DMS153 treated with DMSO at 0.1 percent for 48 hours (cell line): ENCODE measurements around the gene NACC1.
A peak's percentile ranks its signal among the peaks of the same experiment; 100 is the strongest.
"Not testable (repeated sequence)": the region's sequence is repeated elsewhere in the genome, so short reads cannot be mapped to it uniquely, and the experiment has no call there.

Experiments
- DNase-seq: peaks from one replicate; lab custom pipeline; 2025; ENCODE audit not compliant: unreplicated experiment; lab: John Stamatoyannopoulos, UW

The NACC1 gene

GRCh38 chr19:13160557-13160956 lies 42.5 kb downstream of the NACC1 start:
- no peak for DNase-seq

DNA sequence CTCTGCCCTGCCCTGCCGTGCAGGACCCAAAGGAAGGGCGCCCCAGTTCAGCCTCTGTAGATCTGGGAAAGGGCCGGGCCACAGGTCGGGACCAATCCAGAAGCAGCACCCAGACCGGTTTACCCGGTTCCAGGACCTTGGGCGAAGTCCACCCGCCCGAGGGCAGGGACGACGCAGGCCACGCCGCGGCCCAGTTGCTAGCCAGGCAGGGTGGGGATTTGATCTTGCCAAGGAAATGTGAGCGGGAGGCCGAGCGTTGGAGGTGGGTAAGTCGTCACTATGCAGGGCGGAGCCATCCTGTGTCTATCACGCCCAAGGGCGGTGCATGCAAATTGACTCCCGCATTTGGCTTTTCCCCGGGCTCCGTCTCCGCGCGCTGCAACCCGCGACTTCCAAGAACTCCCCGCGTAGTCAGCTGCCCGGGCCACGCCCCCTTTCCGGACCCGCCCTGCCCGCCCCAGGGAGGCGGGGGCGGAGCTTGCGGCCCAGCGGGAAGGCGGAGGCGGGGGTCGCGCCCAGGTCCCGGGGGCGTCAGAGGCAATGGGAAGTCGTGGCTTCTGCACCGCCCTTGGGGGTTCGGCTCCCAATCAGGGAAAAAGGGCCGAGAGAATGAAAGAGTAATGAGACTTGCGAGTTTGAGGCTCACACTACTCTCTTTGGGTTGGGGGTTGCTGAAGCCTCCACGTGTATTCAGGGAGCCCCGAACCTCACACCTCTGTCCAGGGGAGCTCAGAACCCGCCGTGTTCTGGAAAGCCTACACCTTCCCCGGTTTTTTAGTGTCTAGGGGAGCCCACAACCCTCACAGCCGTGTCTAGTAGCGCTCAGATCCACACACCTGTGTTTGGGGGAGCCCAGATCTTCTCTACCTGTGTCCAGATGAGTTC lies 44.9 kb downstream of the NACC1 start:
- peak; percentile 93 for DNase-seq

- DNase-seq: peak; percentile 71
Observed at GRCh38 chr19:13163609-13164342, 45.7 kb downstream of the NACC1 start.

DNA sequence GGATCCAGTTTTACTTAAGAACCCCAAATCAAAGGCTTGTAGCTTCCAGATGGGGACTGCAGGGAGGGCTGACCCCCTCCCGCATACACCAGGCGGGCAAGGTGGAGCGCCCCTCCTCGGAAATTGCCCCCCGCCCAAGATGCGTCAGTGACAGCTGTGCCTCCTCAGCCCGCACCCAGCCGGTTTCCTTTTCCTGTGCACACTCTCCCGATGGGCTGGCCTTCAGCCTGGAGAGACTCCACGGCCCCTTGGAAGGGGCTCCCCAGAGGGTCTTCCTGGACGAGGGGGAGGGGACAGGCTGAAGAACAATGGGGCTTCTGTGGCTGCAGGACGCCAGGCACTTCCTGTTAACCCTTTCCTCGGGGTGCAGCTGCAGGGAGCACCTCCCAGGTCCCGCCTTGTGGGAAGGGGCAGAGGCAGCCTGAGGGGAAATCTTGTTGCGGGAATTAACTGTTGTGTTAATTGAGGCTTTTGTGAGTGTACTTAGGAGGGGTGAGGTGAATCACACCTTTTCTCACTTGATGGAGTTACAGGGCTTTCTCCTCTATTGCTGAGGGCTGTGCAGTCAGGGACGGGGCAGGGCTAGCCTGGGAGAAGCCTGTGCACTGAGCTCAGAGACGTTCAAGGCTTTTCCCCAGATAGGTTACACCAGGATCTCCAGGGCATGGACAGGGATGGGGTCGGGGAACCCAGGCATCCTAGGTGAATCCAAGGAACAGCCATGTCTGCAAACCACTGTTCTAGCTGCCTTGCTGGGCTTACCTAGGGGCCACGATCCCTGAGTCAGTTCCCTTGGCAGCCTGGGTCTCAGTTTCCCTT lies 46.5 kb downstream of the NACC1 start:
- DNase-seq: peak; percentile 58

DNA sequence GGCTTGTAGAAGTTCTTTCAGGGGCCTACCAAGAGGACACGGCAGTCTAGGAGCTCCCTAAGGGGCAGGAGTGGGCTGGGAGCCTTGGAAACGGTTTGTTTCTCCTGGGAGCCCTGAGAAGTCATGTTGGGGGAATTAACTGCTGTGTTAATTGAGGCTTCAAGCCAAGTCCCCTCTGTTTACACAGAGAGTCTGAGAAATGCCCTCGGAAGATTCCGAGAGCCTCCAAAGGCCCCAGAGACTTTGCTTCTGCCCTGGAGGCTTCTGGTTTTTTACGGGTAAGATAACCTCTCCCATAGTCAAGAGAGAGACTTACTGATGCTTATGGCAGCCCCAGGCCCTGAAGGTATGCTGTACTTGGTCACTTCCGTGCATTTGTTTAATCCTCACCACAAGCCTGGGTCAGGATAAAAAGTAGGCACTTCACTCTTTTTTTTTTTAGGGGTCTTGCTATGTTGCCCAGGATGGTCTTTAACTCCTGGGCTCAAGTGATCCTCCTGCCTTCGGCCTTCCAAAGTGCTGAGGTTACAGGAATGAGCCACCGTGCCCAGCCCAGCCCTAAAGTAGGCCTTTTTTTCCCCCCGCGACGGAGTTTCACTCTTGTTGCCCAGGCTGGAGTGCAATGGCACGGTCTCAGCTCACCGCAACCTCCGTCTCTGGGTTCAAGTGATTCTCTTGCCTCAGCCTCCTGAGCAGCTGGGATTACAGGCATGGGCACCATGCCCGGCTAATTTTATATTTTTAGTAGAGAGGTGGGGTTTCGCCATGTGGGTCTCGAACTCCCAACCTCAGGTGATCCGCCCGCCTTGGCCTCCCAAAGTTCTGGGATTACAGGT lies 47.3 kb downstream of the NACC1 start:
- no peak for DNase-seq

GRCh38 chr19:13166151-13166550 lies 48.1 kb downstream of the NACC1 start:
- not testable (repeated sequence) for DNase-seq

DNA sequence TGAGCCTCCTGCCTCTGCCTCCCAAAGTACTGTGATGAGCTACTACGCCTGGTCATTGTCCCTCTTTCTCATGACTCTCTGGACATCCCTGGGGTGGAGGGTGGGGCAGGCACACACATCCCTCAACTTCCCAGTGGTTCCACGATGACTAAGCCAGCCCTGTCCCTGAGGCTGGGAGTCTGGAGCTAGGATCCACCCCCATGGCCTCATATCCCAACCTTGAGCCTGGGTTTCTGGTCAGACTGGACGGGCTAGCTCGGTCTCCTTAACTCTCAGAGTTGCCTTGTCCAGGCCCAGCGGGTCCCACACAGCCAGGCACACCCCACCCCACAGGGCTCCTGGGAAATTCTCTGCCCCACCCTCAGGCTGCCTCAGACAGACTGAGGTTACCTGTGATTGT lies 51.7 kb downstream of the NACC1 start:
- DNase-seq: no peak

DNA sequence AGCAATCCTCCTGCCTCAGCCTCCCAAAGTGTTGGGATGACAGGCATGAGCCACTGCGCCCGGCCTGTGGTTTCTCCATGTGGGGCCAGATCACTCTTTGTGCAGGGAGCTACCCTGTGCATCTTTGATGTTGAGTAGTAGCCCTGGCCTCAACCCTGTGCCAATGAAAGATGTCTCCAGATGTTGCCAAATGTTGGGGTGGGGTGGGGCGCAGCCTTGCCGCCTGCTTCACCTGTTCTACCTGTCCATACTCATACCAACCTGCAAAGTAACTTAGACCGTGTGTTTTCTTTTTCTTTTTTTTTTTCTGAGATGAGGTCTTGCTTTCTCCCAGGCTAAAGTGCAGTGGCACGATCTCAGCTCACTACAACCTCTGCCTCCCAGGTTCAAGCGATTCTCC lies 53.1 kb downstream of the NACC1 start:
- DNase-seq: no peak

GRCh38 chr19:13172346-13173138 lies 54.5 kb downstream of the NACC1 start:
- peak; percentile 52 for DNase-seq

- DNase-seq: no peak
Observed at GRCh38 chr19:13173139-13173737, 55.2 kb downstream of the NACC1 start.

DNA sequence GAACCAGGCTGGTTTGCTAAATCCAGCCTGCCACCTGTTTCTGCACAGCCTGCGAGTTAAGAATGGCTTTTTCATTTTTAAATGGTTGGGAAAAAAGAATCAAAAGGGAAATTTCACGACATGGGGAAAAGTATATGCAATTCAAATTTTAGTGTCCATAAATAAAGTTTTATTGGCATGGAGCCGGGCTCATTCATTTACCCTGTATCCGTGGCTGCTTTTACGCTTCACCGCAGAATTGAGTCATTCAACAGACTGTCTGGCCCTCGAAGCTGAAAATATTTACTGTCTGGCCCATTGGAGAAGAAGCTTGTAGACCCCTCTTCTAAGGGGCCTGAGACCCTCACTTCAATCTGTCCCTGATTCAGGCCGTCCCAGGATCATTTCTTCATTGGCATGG lies 58.3 kb downstream of the NACC1 start:
- DNase-seq: no peak

GRCh38 chr19:13177584-13177983 lies 59.5 kb downstream of the NACC1 start:
- DNase-seq: not testable (repeated sequence)

DNA sequence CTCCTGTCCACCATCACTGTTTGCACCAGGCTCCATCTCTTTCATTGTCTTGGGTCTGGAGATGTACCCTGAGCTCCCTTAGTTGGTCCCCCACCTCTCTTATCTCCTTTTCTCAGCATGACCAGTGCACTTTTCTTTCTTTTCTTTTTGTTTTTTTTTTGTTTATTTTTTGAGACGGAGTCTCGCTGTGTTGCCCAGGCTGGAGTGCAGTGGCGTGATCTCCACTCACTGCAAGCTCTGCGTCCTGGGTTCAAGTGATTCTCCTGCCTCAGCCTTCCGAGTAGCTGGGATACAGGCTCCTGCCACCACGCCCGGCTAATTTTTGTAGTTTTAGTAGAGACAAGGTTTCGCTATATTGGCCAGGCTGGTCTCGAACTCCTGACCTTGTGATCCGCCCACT lies 60.2 kb downstream of the NACC1 start:
- DNase-seq: not testable (repeated sequence)

- peak; percentile 6 for DNase-seq
Observed at GRCh38 chr19:13181747-13182388, 63.8 kb downstream of the NACC1 start.

GRCh38 chr19:13184926-13185325 lies 66.9 kb downstream of the NACC1 start:
- not testable (repeated sequence) for DNase-seq

DNA sequence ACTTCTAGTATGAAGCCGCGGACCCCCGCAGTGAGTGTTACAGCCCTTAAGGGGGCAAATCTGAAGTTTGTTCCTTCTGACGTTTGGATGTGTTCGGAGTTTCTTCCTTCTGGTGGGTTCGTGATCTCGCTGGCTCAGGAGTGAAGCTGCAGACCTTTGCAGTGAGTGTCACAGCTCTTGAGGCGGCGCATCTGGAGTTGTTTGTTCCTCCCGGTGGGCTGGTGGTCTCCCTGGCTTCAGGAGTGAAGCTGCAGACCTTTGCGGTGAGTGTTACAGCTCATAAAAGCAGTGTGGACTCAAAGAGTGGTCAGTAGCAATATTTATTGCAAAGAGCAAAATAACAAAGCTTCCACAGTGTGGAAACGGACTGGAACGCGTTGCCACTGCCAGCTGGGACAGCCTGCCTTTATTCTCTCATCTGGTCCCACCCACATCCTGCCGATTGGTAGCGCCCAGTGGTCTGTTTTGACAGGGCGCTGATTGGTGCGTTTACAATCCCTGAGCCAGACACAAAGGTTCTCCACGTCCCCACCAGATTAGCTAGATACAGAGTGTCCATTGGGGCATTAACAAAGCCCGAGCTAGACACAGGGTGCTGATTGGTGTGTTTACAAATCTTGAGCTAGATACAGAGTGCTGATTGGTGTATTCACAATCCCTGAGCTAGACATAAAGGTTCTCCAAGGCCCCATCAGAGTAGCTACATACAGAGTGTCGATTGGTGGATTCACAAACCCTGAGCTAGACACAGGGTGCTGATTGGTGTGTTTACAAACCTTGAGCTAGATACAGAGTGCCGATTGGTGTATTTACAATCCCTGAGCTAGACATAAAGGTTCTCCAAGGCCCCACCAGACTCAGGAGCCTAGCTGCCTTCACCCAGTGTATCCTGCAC lies 67.9 kb downstream of the NACC1 start:
- not testable (repeated sequence) for DNase-seq

GRCh38 chr19:13186688-13187087 lies 68.6 kb downstream of the NACC1 start:
- DNase-seq: not testable (repeated sequence)

DNA sequence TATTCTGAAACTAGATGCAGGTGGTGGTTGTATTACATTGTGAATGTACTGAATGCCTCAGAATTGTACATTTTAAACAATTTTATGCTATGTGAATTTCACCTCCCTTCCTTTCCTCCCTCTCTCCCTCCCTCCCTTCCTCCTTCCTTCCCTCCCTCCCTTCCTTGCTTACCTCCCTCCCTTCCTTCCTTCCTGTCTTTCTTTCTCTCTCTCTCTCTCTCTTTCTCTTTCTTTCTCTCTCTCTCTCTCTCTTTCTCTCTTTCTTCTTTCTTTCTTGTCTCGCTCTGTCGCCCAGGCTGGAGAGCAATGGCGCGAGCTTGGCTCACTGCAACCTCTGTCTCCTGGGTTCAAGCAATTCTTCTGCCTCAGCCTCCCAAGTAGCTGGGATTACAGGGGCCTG lies 69.4 kb downstream of the NACC1 start:
- no peak for DNase-seq
